Right atrium auricular region (tissue), 2 donors: Measurements from ENCODE around the gene SELENOT. TPM values are rescaled to one million over a fixed set of nuclear protein-coding genes. Genes with fewer than 3 reads are reported as not detected.

Experiments used
- DNase-seq: peaks from one replicate; pipeline ENCODE4 v3.0.0-alpha.2; 2019; ENCODE audit warnings: low spot score
- H3K27ac ChIP-seq, 2 donors: fragments of 200-600 bp; sonication (generic); 1 replicate in 1 of 2; 2 replicates in 1 of 2; pipeline ENCODE4 v1.5.1; 2016 to 2019
- H3K27me3 ChIP-seq, 2 donors: fragments of 200-600 bp; sonication (generic); one replicate each; pipeline versions ENCODE4 v1.5.1 to v1.6.0; 2017 to 2019
- H3K36me3 ChIP-seq: fragments of 200-600 bp; sonication (generic); one replicate; pipeline ENCODE4 v1.5.1; 2016
- H3K4me1 ChIP-seq, 2 donors: fragments of 200-600 bp; sonication (generic); one replicate each; pipeline versions ENCODE4 v1.5.1 to v1.6.0; 2017 to 2019
- H3K4me3 ChIP-seq, 2 donors: fragments of 200-600 bp; sonication (generic); 1 replicate in 1 of 2; 2 replicates in 1 of 2; pipeline ENCODE4 v1.5.1; 2017 to 2019; ENCODE audit warnings: mild to moderate bottlenecking in 1 of 2, moderate library complexity in 1 of 2
- H3K9me3 ChIP-seq, 2 donors: fragments of 200-600 bp; sonication (generic); one replicate each; pipeline ENCODE4 v1.5.1; 2019
- total RNA-seq, 2 donors: library from RNA; depleted of rRNA; stranded (reverse); fragments of >200 nt; gene quantifications; one replicate each; pipeline ENCODE4 v1.1.0, GENCODE V29; 2016
- TF ChIP-seq, protein P1 (sequence below), 2 donors: fragments of 200-600 bp; sonication (generic); IDR thresholded peaks; one replicate each; pipeline ENCODE4 v1.5.1; 2019; ENCODE audit warnings: antibody characterized with exemption in 2 of 2

SELENOT gene
- total RNA-seq, 2 donors from 2014 or later: 73.6 to 137 TPM

GRCh38 chr3:150610785-150611184 lies 7.7 kb downstream of the SELENOT start:
- H3K4me1 ChIP-seq: peaks cover 0 to 35% of the 10 kb centered on the region in 2 donors
- H3K9me3 ChIP-seq: no peaks in the 10 kb centered on the region
- H3K27ac ChIP-seq: no peak overlapping the region
- TF ChIP-seq, protein P1, sequence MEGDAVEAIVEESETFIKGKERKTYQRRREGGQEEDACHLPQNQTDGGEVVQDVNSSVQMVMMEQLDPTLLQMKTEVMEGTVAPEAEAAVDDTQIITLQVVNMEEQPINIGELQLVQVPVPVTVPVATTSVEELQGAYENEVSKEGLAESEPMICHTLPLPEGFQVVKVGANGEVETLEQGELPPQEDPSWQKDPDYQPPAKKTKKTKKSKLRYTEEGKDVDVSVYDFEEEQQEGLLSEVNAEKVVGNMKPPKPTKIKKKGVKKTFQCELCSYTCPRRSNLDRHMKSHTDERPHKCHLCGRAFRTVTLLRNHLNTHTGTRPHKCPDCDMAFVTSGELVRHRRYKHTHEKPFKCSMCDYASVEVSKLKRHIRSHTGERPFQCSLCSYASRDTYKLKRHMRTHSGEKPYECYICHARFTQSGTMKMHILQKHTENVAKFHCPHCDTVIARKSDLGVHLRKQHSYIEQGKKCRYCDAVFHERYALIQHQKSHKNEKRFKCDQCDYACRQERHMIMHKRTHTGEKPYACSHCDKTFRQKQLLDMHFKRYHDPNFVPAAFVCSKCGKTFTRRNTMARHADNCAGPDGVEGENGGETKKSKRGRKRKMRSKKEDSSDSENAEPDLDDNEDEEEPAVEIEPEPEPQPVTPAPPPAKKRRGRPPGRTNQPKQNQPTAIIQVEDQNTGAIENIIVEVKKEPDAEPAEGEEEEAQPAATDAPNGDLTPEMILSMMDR (IDR thresholded peaks at IDR 0.05): no peak
- no peak overlapping the region for H3K4me3 ChIP-seq
- H3K27me3 ChIP-seq: no peaks in the 10 kb centered on the region
- DNase-seq: no peak
- H3K36me3 ChIP-seq: peaks cover 5% of the 10 kb centered on the region

DNA sequence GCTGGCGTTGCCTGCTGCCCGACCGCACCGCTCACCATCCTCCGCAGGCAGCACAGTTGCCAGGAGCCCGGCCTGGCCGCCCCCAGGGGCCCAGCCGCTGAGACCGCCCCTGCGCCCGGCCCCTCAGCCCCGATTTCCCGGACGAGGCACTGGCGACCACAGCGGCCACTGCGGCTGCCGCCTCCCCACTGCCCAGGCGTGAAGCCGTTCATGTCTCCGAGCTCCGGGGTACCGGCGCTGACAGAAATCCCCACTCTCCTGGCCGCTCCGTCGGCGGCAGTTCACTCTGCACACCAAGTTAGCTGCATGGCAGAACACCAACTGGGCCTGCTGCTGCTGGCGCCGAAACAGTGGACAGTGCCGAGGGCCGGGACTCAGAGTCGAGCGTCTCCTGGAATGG lies 8.5 kb downstream of the SELENOT start:
- Histone ChIP-seq H3K27ac (no peak overlapping the region), H3K9me3 (no peaks in the 10 kb centered on the region), H3K27me3 (no peaks in the 10 kb centered on the region), H3K4me3 (no peak overlapping the region), H3K4me1 (peaks cover 0 to 26% of the 10 kb centered on the region in 2 donors), H3K36me3 (peaks cover 5% of the 10 kb centered on the region)
- DNase-seq: no peak
- TF ChIP-seq, protein P1 (IDR thresholded peaks at IDR 0.05): no peak

- Histone ChIP-seq H3K9me3 (no peaks in the 10 kb centered on the region), H3K4me3 (no peak overlapping the region), H3K27me3 (no peaks in the 10 kb centered on the region), H3K27ac (no peak overlapping the region), H3K36me3 (peaks cover 5% of the 10 kb centered on the region), H3K4me1 (peaks cover 0 to 18% of the 10 kb centered on the region in 2 donors)
- DNase-seq: no peak
- TF ChIP-seq, protein P1 (IDR thresholded peaks at IDR 0.05): no peak
These were observed 9.4 kb downstream of the SELENOT start for GRCh38 chr3:150612494-150612893.

- Histone ChIP-seq H3K36me3 (peaks cover 5% of the 10 kb centered on the region), H3K4me1 (peaks cover 0 to 14% of the 10 kb centered on the region in 2 donors), H3K27ac (no peak overlapping the region), H3K27me3 (no peaks in the 10 kb centered on the region), H3K9me3 (no peaks in the 10 kb centered on the region), H3K4me3 (no peak overlapping the region)
- no peak for DNase-seq
- TF ChIP-seq, protein P1 (IDR thresholded peaks at IDR 0.05): no peak
These were observed 9.9 kb downstream of the SELENOT start for GRCh38 chr3:150613034-150613433.

GRCh38 chr3:150613709-150614480 lies 10.8 kb downstream of the SELENOT start:
- Histone ChIP-seq H3K4me3 (no peak overlapping the region), H3K27ac (no peak overlapping the region), H3K9me3 (no peaks in the 10 kb centered on the region), H3K27me3 (no peaks in the 10 kb centered on the region), H3K4me1 (peaks cover 0 to 14% of the 10 kb centered on the region in 2 donors), H3K36me3 (peaks cover 5% of the 10 kb centered on the region)
- TF ChIP-seq, protein P1 (IDR thresholded peaks at IDR 0.05): no peak
- no peak for DNase-seq
